Measurements from ENCODE around the gene PPARA.

- no peak for TF ChIP-seq CTCF (IDR thresholded peaks at IDR 0.05)
- no peak for TF ChIP-seq ZFX (IDR thresholded peaks at IDR 0.05; ENCODE audit: borderline replicate concordance)
Measured at GRCh38 chr22:46256358-46256958, 106.1 kb downstream of the PPARA start.
